GM13976 (cell line): ENCODE measurements around the gene ANKS4B.

Experiments
- DNase-seq: peaks from one replicate; pipeline ENCODE4 v3.0.0; 2012; ENCODE audit warnings: low spot score
- CTCF ChIP-seq: IDR thresholded peaks from 2 replicates; pipeline ENCODE4 v1.5.1; 2012; ENCODE audit warnings: borderline replicate concordance, mild to moderate bottlenecking; ENCODE audit not compliant: insufficient read depth; ENCODE audit errors: extremely low read depth, missing control alignments, control extremely low read depth
- in situ Hi-C: fragments of 300-500 bp; cut with MboI; formaldehyde crosslinking; loops from one replicate; pipeline ENCODE4 v1.12.0; 2022; ENCODE audit warnings: low sequenced_read_pairs, mixed read lengths, inconsistent platforms; ENCODE audit not compliant: unreplicated experiment

The ANKS4B gene

DNA sequence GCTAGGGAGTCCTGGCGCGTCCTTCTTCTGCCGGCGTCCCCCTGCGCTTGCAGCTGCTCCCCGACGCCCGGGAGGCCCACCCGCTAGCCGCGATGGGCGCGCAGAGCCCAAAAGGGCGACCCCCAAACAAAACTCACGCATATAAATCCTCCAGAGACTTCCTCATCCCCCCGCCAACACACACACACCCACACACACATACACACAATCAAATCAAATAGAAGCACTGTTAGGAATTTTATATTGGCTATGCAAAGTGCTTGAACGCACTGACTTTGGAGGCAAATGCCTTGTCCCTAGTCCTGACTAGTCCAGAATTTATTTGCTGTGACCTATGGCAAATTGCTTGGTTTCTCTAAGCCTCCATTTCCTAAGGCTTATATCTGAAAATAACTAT is 68.4 kb downstream of the ANKS4B start:
- in situ Hi-C loops: loop anchor here (10.0 kb wide), 1 partner anchor 1023 kb away; no protein-coding TSS in a partner anchor

DNA sequence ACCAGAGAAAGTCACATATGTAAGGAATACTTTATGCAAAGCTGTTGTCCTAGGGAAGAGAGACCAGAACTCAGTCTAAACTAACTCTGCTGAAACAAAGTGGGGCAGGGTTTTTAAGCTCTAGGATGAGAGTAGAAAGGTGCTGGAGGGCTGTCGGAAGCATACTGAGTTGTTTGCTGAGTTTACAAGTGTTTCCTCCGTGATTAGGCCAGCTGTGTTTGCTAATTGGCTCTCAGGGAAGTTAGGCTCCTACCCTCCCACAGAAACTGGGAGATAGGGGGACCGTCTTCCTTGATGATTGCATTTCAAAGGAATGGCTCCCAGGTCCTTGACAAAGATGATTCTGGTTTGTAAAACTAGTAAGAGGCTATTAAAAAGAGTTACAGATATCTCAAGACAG is 69.0 kb downstream of the ANKS4B start:
- TF ChIP-seq CTCF: no peak
- in situ Hi-C loops: loop anchor here (10.0 kb wide), 1 partner anchor 1022 kb away; no protein-coding TSS in a partner anchor
- DNase-seq: no peak

More for the DNA sequence above, 68.4 kb downstream of the ANKS4B start:
- no peak for TF ChIP-seq CTCF
- DNase-seq: no peak

DNA sequence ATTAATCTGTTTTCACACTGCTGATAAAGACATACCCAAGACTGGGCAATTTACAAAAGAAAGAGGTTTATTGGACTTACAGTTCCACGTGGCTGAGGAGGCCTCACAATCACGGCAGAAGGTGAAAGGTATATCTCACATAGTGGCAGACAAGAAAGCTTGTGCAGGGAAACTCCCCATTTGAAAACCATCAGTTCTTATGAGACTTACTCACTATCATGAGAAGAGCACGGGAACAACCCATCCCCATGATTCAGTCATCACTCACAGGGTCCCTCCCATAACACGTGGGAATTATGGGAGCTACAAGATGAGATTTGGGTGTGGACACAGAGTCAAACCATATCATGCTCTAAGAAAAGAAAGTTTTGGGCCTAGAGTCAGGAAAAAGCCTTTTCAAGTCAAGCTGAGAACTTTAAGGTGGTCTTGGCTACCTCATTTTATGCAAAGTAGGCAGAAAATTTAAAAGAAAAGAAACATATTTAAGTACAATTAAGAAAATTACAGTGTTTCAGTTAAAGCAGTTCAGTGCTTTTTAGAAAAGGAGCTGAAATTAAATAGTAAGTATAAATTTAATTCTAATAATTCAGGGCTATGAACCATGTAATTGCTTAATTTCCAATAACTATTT is 69.5 kb downstream of the ANKS4B start:
- in situ Hi-C loops: loop anchor here (10.0 kb wide), 1 partner anchor 1022 kb away; no protein-coding TSS in a partner anchor

More for the DNA sequence above, 69.5 kb downstream of the ANKS4B start:
- TF ChIP-seq CTCF: no peak
- DNase-seq: no peak
